GM06990 (cell line): ENCODE data around the gene CYP2B6.
"Not testable (repeated sequence)": the region's sequence is repeated elsewhere in the genome, so short reads cannot be mapped to it uniquely, and the experiment has no call there.

Experiments used
- DNase-seq: peaks from one replicate; pipeline ENCODE4 v3.0.0-alpha.2; 2011; ENCODE audit not compliant: insufficient read length; ENCODE audit errors: extremely low read depth
- H3K27me3 ChIP-seq: replicated peaks from 2 replicates; pipeline ENCODE4 v1.6.0; 2011; ENCODE audit warnings: low read length; ENCODE audit not compliant: control insufficient read depth, insufficient read depth
- H3K36me3 ChIP-seq: 2 replicates; pipeline ENCODE4 v1.5.1; 2011; ENCODE audit warnings: low read length; ENCODE audit not compliant: control insufficient read depth, insufficient read depth
- H3K4me3 ChIP-seq: replicated peaks from 2 replicates; pipeline ENCODE4 v1.5.1; 2011; ENCODE audit warnings: low read depth, mild to moderate bottlenecking, control low read depth, low read length
- CTCF ChIP-seq: IDR thresholded peaks from 2 replicates; pipeline ENCODE4 v1.5.1; 2011; ENCODE audit warnings: low read length, control low read depth, mild to moderate bottlenecking, inconsistent platforms; ENCODE audit not compliant: insufficient read depth, poor library complexity, severe bottlenecking

CYP2B6 gene

GRCh38 chr19:40962460-40962961, 28.6 kb upstream of the CYP2B6 start:
- peaks cover 3% of the 10 kb centered on the region; the same call in 1 of the 2 replicates for H3K27me3 ChIP-seq
- no peak for DNase-seq
- no peak for TF ChIP-seq CTCF
- no peak overlapping the region for H3K4me3 ChIP-seq
- H3K36me3 ChIP-seq: no peaks in the 10 kb centered on the region

- H3K27me3 ChIP-seq, H3K4me3 ChIP-seq, DNase-seq, H3K36me3 ChIP-seq: not testable (repeated sequence)
Observed at GRCh38 chr19:40964361-40964760, 26.7 kb upstream of the CYP2B6 start.

- H3K36me3 ChIP-seq, H3K4me3 ChIP-seq, H3K27me3 ChIP-seq, DNase-seq: not testable (repeated sequence)
Observed at GRCh38 chr19:40965351-40965750, 25.7 kb upstream of the CYP2B6 start.

GRCh38 chr19:40966591-40966990, 24.5 kb upstream of the CYP2B6 start:
- H3K27me3 ChIP-seq, H3K36me3 ChIP-seq, DNase-seq, H3K4me3 ChIP-seq: not testable (repeated sequence)

GRCh38 chr19:40968065-40968464, 23.0 kb upstream of the CYP2B6 start:
- not testable (repeated sequence) for H3K36me3 ChIP-seq, H3K27me3 ChIP-seq, H3K4me3 ChIP-seq, DNase-seq

- H3K27me3 ChIP-seq, H3K4me3 ChIP-seq, H3K36me3 ChIP-seq, DNase-seq: not testable (repeated sequence)
Observed at GRCh38 chr19:40969721-40970120, 21.4 kb upstream of the CYP2B6 start.

- DNase-seq, H3K36me3 ChIP-seq, H3K27me3 ChIP-seq, H3K4me3 ChIP-seq: not testable (repeated sequence)
Observed at GRCh38 chr19:40970396-40971345, 20.4 kb upstream of the CYP2B6 start.

- Histone ChIP-seq H3K27me3 (no peaks in the 10 kb centered on the region), H3K36me3 (no peaks in the 10 kb centered on the region), H3K4me3 (no peak overlapping the region)
- DNase-seq: no peak
- TF ChIP-seq CTCF: peak; percentile 78
Observed at GRCh38 chr19:40974633-40975037, 16.4 kb upstream of the CYP2B6 start.

GRCh38 chr19:40976134-40976533, 14.9 kb upstream of the CYP2B6 start:
- Histone ChIP-seq H3K4me3 (no peak overlapping the region), H3K36me3 (no peaks in the 10 kb centered on the region), H3K27me3 (no peaks in the 10 kb centered on the region; the same call in 1 of the 2 replicates)
- no peak for TF ChIP-seq CTCF
- DNase-seq: peak; percentile 13
